KMS-11 (cell line): ENCODE data around the gene OR2T3.

Source experiments
- H2AFZ ChIP-seq: fragments of 200-600 bp; sonication (generic); 2 replicates; pipeline ENCODE4 v1.6.1; 2016; ENCODE audit warnings: antibody characterized with exemption, mixed run types, low read depth
- H3K27ac ChIP-seq: fragments of 200-600 bp; sonication (generic); 2 replicates; pipeline ENCODE4 v1.6.1; 2016; ENCODE audit warnings: mild to moderate bottlenecking, mixed run types
- H3K27me3 ChIP-seq: fragments of 200-600 bp; sonication (generic); 2 replicates; pipeline ENCODE4 v1.6.1; 2017; ENCODE audit warnings: mild to moderate bottlenecking, low read depth, mixed run types, moderate library complexity; ENCODE audit not compliant: insufficient read depth
- H3K36me3 ChIP-seq: fragments of 200-600 bp; sonication (generic); 2 replicates; pipeline ENCODE4 v1.6.1; 2017; ENCODE audit warnings: mild to moderate bottlenecking, mixed run types; ENCODE audit not compliant: insufficient read depth
- H3K4me1 ChIP-seq: fragments of 200-600 bp; sonication (generic); 2 replicates; pipeline ENCODE4 v1.6.1; 2016; ENCODE audit warnings: mild to moderate bottlenecking, low read depth, mixed run types; ENCODE audit not compliant: poor library complexity, severe bottlenecking
- H3K4me2 ChIP-seq: fragments of 200-600 bp; sonication (generic); 2 replicates; pipeline ENCODE4 v1.7.0; 2016; ENCODE audit warnings: mild to moderate bottlenecking, mixed run types
- H3K4me3 ChIP-seq: fragments of 200-600 bp; sonication (generic); IDR thresholded peaks from 2 replicates; pipeline ENCODE4 v1.6.1; 2017; ENCODE audit warnings: low read depth, low read length, mixed read lengths; ENCODE audit not compliant: insufficient read depth
- H3K79me2 ChIP-seq: fragments of 200-600 bp; sonication (generic); 2 replicates; pipeline ENCODE4 v1.6.1; 2016; ENCODE audit warnings: low read depth, mixed run types; ENCODE audit not compliant: insufficient read depth
- H3K9ac ChIP-seq: fragments of 200-600 bp; sonication (generic); 2 replicates; pipeline ENCODE4 v1.6.1; 2016; ENCODE audit warnings: mild to moderate bottlenecking, mixed run types
- H4K20me1 ChIP-seq: fragments of 200-600 bp; sonication (generic); 2 replicates; pipeline ENCODE4 v1.6.1; 2016; ENCODE audit warnings: mild to moderate bottlenecking, mixed run types; ENCODE audit not compliant: insufficient read depth
- TF ChIP-seq, protein P1 (sequence below): fragments of 200-600 bp; sonication (generic); conservative IDR thresholded peaks from 2 replicates; pipeline ENCODE4 v1.6.1; 2017; ENCODE audit warnings: low read depth, mild to moderate bottlenecking, antibody characterized with exemption, low read length, moderate library complexity, mixed read lengths

OR2T3 gene

DNA sequence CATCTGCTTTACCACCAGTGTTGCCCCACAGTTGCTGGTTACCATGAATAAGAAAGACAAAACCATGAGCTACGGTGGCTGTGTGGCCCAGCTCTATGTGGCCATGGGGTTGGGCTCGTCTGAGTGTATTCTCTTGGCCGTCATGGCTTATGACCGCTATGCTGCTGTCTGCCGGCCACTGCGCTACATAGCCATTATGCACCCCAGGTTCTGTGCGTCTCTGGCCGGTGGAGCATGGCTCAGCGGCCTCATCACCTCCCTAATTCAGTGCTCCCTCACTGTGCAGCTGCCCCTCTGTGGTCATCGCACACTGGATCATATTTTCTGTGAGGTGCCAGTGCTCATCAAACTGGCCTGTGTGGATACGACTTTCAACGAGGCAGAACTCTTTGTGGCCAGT lies 48.7 kb downstream of the OR2T3 start:
- no peaks in the 10 kb centered on the region for H3K79me2 ChIP-seq
- no peak overlapping the region for H3K4me2 ChIP-seq
- H3K36me3 ChIP-seq = no peaks in the 10 kb centered on the region
- H3K9ac ChIP-seq = no peak overlapping the region
- TF ChIP-seq, protein P1, sequence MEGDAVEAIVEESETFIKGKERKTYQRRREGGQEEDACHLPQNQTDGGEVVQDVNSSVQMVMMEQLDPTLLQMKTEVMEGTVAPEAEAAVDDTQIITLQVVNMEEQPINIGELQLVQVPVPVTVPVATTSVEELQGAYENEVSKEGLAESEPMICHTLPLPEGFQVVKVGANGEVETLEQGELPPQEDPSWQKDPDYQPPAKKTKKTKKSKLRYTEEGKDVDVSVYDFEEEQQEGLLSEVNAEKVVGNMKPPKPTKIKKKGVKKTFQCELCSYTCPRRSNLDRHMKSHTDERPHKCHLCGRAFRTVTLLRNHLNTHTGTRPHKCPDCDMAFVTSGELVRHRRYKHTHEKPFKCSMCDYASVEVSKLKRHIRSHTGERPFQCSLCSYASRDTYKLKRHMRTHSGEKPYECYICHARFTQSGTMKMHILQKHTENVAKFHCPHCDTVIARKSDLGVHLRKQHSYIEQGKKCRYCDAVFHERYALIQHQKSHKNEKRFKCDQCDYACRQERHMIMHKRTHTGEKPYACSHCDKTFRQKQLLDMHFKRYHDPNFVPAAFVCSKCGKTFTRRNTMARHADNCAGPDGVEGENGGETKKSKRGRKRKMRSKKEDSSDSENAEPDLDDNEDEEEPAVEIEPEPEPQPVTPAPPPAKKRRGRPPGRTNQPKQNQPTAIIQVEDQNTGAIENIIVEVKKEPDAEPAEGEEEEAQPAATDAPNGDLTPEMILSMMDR = no peak
- H3K4me1 ChIP-seq = no peaks in the 10 kb centered on the region
- no peak overlapping the region for H3K27ac ChIP-seq
- no peak overlapping the region for H2AFZ ChIP-seq
- no peak overlapping the region for H3K4me3 ChIP-seq
- no peaks in the 10 kb centered on the region for H4K20me1 ChIP-seq
- no peaks in the 10 kb centered on the region for H3K27me3 ChIP-seq
